Choroid plexus epithelial cell (primary cell): ENCODE measurements around the gene ZNF839.
A peak's percentile ranks its signal among the peaks of the same experiment; 100 is the strongest.

ENCODE experiments used
- DNase-seq: peaks from one replicate; pipeline ENCODE4 v3.0.0-alpha.2; 2010; ENCODE audit warnings: low read depth
- H3K4me3 ChIP-seq: 2 replicates; pipeline ENCODE4 v1.5.1; 2011; ENCODE audit warnings: low read depth, mild to moderate bottlenecking, control low read depth, low read length, moderate library complexity
- TF ChIP-seq, protein P1 (sequence below): conservative IDR thresholded peaks from 2 replicates; pipeline ENCODE4 v1.5.1; 2011; ENCODE audit warnings: low read depth, mild to moderate bottlenecking, control low read depth, inconsistent platforms, low read length, moderate library complexity

The ZNF839 gene

DNA sequence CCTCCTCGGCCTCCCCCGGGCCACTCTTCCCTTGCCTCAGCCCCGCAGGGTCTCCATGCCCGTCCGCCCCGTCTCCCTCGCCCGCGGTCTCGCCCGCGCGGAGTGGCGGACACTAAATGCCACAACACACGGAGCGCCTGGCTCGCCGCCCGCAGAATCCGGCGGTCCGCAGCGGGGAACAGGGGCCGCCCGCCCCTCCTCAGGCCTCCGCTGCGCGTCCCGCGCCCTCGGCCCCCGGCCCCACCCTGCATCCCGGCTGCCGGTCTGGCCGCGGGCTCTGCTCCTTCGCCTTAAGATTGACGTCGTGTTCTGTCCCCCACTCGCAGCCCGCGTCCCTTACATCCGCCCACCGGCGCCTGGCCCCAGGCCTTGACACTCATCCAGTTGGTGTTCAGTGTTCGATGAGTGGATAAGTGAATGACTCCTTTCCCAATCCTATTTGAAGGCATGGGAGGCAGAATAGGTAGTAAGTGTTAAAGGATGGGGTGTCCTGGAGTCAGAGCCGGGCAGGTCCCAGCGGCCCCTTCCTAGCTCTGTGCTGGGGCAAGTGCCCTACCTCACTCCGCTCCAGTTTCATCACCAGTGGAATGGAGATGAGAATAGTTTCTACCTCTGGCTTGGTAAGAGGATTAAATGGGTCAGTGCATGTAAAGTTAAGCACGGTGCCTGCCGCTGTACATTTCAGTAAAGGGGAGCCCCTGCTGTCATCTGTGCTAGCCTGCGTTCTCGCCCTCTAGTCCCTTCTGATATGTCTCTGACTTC is 43.8 kb downstream of the ZNF839 start:
- peak; percentile 28 for DNase-seq
- TF ChIP-seq, protein P1, sequence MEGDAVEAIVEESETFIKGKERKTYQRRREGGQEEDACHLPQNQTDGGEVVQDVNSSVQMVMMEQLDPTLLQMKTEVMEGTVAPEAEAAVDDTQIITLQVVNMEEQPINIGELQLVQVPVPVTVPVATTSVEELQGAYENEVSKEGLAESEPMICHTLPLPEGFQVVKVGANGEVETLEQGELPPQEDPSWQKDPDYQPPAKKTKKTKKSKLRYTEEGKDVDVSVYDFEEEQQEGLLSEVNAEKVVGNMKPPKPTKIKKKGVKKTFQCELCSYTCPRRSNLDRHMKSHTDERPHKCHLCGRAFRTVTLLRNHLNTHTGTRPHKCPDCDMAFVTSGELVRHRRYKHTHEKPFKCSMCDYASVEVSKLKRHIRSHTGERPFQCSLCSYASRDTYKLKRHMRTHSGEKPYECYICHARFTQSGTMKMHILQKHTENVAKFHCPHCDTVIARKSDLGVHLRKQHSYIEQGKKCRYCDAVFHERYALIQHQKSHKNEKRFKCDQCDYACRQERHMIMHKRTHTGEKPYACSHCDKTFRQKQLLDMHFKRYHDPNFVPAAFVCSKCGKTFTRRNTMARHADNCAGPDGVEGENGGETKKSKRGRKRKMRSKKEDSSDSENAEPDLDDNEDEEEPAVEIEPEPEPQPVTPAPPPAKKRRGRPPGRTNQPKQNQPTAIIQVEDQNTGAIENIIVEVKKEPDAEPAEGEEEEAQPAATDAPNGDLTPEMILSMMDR = no peak
- peak overlapping the region; percentile 72 for H3K4me3 ChIP-seq

DNA sequence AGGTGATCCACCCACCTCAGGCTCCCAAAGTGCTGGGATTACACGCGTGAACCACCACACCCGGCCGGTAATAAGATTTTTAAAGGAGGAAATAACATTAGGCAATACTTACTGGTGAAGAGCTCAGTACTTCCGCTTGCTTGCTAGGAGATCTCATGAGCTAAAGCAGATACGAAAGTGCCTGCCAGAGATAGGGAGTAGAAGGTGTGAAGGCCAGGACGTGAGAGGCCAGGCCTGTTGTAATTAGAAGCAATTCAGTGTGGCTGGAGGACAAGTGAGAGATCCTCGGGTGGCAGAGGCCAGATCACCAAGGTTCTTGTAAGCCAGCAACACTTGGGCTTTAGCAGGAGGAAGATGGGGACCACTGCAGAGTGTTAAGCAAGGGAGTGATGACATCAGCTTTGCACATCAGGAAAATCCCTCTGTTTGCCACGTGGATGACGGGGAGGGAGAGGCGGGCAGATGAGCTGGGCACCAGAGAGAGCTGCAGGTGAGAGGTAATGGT is 50.8 kb downstream of the ZNF839 start:
- TF ChIP-seq, protein P1 = no peak
- H3K4me3 ChIP-seq = no peak overlapping the region
- DNase-seq = no peak

- no peak overlapping the region for H3K4me3 ChIP-seq
- TF ChIP-seq, protein P1 = no peak
- no peak for DNase-seq
Observed at GRCh38 chr14:102371361-102371760, 51.8 kb downstream of the ZNF839 start.

DNA sequence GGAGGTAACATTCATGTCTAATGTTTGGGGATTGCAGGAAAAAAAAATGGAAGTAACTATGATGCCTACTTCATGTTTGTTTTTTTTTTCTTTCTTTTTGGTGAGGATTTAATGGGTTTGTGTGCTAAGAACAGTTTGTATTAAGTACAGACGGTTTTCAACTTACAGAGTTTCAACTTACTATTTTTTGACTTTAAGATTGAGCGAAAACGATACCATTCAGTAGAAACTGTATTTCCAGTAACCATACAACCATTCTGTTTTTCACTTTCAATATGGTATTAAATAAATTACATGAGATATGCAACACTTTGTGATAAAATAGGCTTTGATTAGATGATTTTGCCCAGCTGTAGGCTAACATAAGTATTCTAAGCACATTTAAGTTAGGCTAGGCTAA is 53.6 kb downstream of the ZNF839 start:
- DNase-seq = no peak
- TF ChIP-seq, protein P1 = no peak
- H3K4me3 ChIP-seq = no peak overlapping the region

GRCh38 chr14:102374264-102374663 is 54.7 kb downstream of the ZNF839 start:
- no peak overlapping the region for H3K4me3 ChIP-seq
- TF ChIP-seq, protein P1 = no peak
- DNase-seq = no peak

DNA sequence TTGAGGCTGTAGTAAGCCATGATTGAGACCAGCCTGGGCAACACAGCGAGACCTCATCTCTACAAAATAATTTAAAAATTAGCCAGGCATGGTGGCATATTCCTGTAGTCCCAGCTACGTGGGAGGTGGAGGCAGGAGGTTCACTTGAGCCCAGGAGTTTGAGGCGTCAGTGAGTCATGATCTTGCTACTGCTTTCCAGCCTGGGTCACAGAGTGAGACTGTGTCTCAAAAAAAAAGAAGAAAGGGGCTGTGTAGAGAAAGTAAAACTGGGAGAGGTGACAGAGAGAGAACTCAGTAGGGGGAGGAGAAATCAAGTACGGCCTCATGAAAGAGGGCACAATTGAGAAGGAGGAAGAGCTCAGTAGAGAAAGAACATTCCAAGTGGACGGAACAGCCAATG is 55.6 kb downstream of the ZNF839 start:
- H3K4me3 ChIP-seq = no peak overlapping the region
- no peak for DNase-seq
- TF ChIP-seq, protein P1 = no peak

- TF ChIP-seq, protein P1 = no peak
- DNase-seq = no peak
- no peak overlapping the region for H3K4me3 ChIP-seq
Observed at GRCh38 chr14:102377696-102378095, 58.1 kb downstream of the ZNF839 start.
